NCI-H524 treated with DMSO at 0.1 percent for 48 hours (cell line): ENCODE measurements around the gene FAM236D.
"Not testable (repeated sequence)": the region's sequence is repeated elsewhere in the genome, so short reads cannot be mapped to it uniquely, and the experiment has no call there.

ENCODE experiments used
- DNase-seq: peaks from one replicate; lab custom pipeline; 2025; lab: John Stamatoyannopoulos, UW

Gene FAM236D

GRCh38 chrX:72808110-72808509, at the start of gene FAM236D:
TSS of gene FAM236D (minus strand) at chrX:72808210. CDS start at chrX:72808110, 100 bp downstream.
- not testable (repeated sequence) for DNase-seq

- DNase-seq, result not testable (repeated sequence)
Observed at GRCh38 chrX:72837532-72837931, 29.5 kb upstream of the FAM236D start.

- DNase-seq, result not testable (repeated sequence)
Observed at GRCh38 chrX:72830701-72831100, 22.7 kb upstream of the FAM236D start.

GRCh38 chrX:72790390-72790789, 17.6 kb downstream of the FAM236D start:
- DNase-seq, result not testable (repeated sequence)

- not testable (repeated sequence) for DNase-seq
Observed at GRCh38 chrX:72788142-72788541, 19.9 kb downstream of the FAM236D start.

GRCh38 chrX:72783964-72784363, 24.0 kb downstream of the FAM236D start:
- not testable (repeated sequence) for DNase-seq

- DNase-seq, result not testable (repeated sequence)
Observed at GRCh38 chrX:72783365-72783936, 24.6 kb downstream of the FAM236D start.

- not testable (repeated sequence) for DNase-seq
Observed at GRCh38 chrX:72782560-72782959, 25.4 kb downstream of the FAM236D start, which contains the start of gene FAM236B. TSS of gene FAM236B (minus strand) at chrX:72782660. CDS start at chrX:72782560, 100 bp downstream.

GRCh38 chrX:72778146-72778545, 29.9 kb downstream of the FAM236D start:
- not testable (repeated sequence) for DNase-seq

GRCh38 chrX:72777467-72777790, 30.6 kb downstream of the FAM236D start:
- DNase-seq, result not testable (repeated sequence)

- DNase-seq, result not testable (repeated sequence)
Observed at GRCh38 chrX:72776653-72777466, 31.1 kb downstream of the FAM236D start, which contains the start of gene DMRTC1B. TSS of gene DMRTC1B (plus strand) at chrX:72776890. CDS start at chrX:72845136, 68,246 bp downstream.

- DNase-seq, result not testable (repeated sequence)
Observed at GRCh38 chrX:72760454-72760853, 47.6 kb downstream of the FAM236D start.
